GM21528 (cell line): ENCODE data around the gene PRR19.
A peak's percentile ranks its signal among the peaks of the same experiment; 100 is the strongest.
"Not testable (repeated sequence)": the region's sequence is repeated elsewhere in the genome, so short reads cannot be mapped to it uniquely, and the experiment has no call there.

ENCODE experiments used
- ATAC-seq: cut with Tn5 transposase; IDR thresholded peaks from one replicate; pipeline ENCODE4 v1.9.1; 2021; ENCODE audit warnings: mild to moderate bottlenecking, moderate library complexity; ENCODE audit not compliant: unreplicated experiment, low FRiP score

The PRR19 gene, protein sequence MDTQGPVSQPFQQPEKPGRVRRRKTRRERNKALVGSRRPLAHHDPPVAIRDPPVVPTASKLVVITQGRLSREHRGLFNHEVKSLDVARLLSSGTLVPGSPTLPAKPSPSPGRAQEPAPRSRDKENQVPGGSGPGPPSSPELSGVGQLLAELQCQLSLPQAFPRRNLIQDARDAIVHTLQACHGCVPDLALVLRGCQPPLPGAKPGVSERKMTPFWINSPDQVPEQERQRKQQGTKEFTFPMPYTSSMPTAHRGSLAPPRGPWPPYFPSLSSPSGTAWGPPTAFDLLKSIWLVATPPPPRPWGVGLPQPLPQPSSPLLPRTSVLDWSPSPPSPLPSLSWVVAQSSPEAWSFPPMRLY

DNA sequence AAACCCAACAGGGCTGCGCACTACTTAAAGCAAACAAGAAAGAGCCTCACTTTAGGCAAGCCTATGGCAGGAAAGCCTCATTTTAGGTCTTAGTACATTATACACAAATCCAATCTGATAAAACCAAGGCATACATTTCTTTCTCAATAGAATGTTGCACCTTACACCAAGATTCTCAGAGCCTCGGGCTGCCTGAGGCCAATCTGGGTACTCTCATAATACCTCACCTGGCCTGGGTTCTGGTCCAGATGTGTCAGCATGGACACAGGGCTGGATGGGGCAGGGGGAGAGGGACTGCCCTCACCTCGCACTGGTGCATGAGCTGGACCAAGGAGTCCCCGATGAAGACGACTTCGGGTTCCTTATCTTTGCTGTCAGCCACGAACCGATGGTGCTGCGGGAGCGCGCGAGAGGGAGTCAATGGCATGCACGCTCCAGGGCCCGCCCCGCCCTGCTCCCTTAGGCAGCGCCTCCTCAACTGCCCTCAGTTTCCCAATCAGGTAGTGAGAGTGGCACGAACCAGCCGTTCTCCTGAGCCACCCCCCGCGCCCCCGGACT, at the start of gene PRR19:
Gene PRR19 (plus strand): TSS at position 487 of the 558 bp plus-strand sequence. CDS start 7,453 bp downstream, outside the sequence.
- ATAC-seq, result peak; percentile 3

DNA sequence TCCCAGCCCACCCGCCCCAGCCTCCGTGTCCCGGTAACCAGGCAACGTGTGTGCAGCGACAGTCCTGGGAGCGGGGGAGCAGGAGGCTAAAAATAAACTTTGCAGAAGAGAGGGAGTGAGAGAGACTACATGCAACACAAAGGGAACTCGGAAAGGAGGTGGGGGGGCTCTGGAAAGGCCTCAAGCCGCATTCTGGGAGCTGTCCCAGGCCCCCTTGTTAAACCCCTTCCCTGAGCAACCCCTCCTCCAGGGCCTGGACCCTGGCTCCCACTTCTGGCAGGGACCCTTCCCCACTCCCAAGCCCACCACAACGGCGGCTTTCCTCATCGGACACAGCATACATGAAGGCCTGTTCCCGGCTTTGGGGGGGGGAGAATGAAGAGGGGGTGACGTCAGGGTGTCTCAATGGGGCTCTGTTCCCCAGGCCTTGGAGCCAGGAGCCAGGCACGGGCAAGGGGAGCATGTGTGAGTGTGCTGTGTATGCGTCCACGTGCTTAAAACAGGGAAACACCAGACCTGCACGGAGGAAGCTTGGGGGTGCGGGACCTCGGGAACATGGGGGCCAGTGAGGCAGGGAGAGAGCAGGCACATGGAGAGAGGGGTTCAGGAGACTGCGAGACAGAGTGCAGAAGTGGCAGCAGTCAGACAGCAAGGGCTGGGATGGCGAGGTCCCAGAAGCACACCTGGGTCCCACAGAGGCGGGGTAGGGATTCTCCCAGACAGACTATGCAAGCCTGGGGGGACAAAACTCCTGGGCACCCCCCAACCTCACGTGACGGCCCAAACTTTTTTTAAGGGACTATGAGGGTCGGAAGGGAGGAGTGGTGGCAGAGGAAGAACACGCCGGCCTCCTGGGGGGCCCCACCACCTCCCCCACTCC, 49.3 kb upstream of the PRR19 start:
- no peak for ATAC-seq

DNA sequence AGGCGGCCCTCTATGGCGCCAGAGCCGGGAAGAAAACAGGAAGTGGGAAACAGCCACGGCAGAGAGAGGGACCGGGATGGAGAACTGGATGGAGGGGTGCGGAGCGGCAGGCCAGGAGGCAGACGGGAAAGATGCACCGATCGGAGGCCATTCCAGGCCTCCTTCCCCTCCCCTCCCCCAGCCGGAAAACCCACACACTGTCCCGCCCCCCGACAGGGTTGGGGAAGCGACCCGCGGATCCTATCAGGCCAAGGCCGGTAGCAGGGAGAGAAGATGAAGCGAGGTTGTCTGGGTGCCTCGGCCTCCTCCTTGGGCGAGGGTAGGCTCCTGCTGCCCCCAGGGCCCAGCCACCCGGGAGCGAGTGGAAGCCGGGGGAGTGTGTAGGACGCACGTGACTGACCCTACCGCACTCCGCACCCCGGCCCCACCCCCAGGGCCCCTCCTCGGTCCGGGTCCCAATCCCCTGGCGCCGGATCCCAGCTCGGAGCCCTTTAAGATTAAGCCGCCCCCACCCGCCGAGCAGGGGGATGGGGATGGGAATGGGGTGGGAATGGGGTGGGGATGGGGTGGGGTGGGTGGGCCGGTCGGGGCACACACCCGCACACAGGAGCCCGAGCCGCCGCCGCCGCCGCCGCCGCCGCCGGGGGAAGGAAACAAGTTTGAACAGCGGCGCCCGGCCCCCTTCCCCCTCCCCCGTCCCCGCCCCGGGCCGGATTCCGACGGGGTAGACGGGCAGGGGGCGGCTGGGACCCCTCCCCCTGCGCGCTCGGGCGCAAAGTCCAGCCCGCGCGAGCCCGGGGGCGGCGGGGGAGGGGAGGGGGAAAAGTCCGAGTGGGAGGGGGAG, 48.5 kb upstream of the PRR19 start:
- no peak for ATAC-seq

DNA sequence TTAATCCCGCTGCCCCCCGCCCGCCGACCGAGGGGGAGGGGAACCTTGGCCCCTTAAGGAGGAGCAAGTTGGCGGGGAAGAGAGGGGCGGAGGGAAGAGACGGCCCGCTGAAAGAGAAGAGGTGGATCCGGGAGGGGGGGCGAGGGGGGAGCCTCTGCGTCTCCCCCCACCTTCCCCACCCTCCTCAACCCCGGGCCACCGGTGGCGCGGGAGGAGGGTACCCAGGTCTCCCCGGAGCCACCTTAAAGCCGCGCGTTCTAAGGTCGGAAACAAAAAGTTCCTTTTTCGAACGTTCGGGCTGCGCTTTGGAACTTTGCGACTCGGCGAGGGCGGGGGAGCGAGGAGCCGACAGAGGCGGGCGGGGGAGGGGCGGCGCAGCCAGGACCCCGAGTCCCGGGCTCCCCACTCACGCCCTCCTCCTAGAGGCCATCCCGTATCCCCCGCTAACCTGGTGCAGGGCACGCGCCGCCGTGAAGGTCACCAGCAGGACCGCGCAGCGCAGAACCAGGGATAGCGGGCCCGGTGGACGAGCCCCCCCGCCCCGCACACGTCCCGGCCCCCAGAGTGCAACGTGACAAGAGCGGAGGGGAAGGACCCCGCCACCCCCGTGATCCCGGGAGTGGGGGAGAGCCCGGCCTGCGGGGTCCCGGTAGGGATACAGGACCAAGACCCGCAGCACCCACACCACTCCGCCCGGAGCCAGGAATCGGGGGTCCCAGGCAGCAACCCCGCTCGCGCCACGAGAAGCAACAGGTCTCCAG, 47.7 kb upstream of the PRR19 start:
- peak; percentile 25 for ATAC-seq

DNA sequence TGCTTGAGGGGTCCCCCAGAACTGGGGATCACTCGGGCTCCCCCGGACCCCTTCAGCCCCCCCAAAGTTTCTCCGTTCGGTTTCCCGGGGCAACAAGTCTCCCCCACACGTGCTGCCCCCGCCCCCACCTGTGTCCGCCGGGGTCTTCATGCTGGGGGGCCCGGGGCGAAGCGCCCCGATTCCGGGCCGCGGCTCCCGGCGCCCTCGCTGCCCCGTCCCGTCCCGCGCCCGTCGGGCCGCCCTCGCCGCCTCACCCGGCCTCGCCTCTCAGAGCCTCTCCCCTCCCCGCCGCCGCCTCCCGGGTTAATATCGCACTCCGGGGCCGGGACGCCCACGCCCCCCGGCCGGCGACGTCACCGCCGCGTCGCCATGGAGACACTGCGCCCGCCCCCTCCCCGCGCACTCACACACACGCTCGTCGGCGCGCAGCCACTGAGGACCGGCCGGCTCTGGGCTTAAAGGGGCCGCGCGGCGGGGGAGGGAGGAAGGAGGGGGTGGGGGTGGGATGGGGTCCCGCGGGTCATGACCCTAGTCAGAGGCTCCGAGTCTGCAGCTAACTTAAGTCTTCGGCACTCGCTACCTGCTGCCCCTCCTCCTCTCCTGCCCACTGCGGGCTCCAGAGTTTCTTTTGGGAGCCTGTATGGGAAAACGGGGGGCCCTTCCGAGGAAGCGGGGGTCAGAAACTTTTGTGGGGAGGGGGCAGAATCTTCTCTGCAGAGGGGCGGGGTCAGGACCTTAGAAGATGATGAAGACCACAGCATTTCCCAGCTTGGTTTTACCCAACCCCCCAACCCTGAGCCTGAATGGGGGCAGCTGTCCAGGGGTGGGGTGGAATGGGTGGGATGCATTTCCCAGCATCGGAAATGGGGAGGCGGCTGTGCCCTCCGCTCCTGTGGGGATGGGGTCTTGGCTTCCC, 46.8 kb upstream of the PRR19 start, which contains the start of gene ERF:
Gene ERF (minus strand): TSS at position 279 of the 916 bp plus-strand sequence. CDS start 129 bp downstream, at position 150.
- peak; percentile 49 for ATAC-seq

DNA sequence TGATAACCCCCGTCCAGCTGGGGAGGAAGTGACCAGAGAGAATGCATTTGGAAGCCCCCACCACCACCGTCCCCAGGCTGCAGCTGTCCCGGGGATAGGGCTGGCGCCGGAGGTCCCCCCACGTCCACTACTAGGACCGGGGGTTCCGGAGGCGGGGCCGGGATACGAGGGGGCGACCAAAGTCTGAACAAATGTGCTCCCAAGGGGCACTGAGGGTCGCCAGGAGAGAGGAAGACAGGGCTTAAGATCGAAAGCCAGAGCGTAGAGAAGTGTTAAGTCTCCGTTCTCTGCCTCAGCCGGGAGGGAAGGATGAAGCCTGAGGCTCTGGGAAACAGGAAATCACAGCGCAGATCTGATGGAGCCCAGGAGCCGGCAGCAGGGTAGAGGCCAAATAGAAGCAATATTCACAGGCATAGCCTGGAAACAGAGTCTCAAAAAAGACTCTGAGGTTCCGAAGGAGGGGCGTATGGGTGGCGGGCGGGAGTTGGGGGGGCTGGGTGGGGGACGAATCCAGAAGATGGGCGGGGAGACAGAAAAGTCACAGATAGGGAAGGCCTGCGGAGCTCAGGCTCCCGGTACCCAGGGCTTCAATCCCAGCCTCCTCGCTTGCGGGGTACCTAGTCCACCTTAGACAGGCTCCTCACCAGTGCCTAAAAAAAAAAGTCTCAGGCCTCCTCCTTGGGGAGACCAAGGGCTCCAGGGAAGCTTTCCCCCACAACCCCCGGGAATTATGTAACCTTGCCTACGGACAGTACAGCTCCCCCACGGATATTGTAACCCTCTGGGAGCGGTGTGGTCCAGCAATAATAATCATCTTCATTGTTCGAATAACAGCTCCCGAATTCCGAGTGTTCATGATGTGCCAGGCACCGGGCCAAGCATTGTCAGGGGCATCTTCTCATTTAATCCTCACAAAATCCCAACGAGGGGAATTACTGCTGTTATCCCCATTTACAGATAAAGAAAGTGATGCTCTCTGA, 45.9 kb upstream of the PRR19 start:
- ATAC-seq, result no peak

DNA sequence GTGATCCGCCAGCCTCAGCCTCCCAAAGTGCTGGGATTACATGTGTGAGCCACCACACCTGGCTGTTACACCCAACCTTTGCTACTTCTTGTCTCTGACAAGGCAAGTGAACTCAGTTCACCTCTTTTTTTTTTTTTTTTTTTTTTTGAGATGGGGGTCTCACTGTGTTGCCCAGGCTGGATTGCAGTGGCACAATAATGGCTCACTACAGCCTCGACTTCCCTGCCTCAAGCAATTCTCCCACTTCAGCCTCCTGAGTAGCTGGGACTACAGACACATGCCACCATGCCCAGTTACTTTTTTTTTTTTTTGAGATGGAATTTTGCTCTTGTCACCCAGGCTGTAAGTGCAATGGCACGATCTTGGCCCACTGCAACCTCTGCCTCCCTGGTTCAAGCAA, 44.1 kb upstream of the PRR19 start:
- ATAC-seq, result not testable (repeated sequence)

DNA sequence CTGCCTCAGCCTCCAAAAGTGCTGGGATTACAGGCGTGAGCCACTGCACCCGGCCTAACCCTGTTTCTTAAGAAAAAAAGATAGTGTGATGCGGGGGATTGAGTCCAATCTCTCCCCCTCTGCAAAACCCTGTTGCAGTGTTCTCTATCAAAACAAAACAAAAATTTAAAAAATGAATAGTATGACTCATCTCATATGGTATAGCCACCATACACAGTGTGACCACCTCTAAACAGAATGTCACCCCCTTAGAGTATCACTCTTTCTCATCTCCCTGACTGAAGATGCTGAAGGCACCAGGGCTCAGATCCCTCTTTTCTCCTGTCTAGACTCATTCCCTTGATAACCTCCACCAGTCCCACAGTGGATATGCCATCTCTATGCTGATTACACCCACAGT, 40.2 kb upstream of the PRR19 start:
- no peak for ATAC-seq

DNA sequence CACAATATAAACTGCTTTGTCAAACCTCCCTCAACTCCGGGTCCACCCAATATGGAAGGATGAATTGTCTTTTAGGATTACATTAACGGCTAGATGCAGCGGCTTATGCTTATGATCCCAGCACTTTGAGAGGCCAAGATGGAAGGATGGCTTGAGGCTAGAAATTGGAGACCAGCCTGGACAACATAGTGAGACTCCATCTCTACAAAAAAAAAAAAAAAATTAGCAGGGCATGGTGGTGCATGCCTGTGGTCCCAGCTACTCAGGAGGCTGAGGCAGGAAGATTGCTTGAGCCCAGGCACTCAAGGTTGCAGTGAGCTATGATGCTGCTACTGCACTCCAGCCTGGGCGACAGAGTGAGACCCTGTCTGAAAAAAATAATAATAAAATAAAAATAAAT, 35.8 kb upstream of the PRR19 start:
- ATAC-seq, result not testable (repeated sequence)

DNA sequence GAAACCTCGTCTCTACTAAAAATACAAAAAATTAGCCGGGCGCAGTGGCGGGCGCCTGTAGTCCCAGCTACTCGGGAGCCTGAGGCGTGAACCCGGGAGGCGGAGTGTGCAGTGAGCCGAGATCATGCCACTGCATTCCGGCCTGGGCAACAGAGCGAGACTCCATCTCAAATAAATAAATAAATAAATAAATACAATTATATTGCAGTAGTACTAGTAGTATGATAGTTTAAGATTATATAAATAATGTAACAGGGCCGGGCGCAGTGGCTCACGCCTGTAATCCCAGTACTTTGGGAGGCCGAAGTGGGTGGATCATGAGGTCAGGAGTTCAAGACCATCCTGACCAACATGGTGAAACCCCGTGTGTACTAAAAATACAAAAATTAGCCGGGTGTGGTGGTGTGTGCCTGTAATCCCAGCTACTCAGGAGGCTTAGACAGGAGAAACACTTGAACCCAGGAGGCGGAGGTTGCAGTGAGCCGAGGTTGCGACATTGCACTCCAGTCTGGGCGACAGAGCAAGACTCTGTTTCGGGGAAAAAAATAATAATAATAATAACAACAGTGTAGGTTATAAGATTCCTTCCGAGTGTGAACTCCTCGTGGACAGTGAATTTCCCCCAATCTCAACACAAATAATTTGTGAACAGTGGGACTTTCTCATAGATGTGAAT, 34.9 kb upstream of the PRR19 start:
- not testable (repeated sequence) for ATAC-seq

DNA sequence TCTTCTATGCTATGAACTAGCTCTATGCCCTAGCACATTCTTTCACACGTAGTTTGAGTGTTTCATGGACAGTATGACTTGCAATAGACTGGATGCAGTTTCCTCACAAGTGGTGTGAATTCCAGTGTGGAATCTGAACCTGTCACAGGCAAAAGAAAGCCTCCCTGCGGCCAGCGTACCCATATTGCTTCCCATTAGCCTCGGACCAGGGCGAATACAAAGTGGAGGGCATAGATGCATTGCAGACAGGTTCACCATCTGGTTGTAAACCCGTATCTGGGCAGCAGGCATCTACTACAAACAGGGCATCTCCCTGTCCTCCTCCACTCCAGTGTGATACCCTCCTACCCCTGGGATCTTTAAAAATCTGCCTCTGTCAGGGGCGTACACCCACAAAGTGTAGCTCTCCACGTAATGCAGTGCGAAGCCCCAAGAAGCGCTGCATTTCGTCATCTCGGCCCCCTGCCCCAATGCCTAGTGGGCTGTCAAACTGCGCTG, 34.2 kb upstream of the PRR19 start:
- no peak for ATAC-seq

DNA sequence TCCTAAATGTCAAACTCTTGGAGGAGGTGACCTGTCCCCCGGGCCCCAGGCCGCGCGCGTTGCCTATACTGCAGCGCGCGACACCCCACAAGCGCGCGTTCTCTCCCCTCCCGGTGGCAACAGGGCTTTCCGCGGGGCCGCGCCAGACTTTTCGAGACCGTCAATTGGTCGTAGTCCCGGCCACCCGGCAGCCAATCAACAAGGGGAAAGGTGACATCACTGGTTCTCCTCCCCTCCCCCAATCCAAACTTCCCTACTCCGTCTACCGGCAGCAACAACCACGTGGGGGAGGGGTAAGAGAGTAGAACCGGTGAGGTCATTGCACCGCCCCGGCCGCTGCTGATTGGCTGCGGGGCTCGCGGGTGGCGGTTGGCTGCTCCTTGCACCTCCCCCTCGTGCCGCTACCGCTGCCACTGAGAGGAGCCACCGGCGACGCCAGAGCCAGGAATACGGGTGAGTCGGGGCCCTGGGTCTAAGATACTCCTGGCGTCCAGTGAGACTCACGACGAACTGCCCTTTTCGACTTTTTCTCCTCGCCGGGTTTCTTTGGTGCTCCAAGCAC, 33.7 kb upstream of the PRR19 start:
- ATAC-seq, result peak; percentile 62

DNA sequence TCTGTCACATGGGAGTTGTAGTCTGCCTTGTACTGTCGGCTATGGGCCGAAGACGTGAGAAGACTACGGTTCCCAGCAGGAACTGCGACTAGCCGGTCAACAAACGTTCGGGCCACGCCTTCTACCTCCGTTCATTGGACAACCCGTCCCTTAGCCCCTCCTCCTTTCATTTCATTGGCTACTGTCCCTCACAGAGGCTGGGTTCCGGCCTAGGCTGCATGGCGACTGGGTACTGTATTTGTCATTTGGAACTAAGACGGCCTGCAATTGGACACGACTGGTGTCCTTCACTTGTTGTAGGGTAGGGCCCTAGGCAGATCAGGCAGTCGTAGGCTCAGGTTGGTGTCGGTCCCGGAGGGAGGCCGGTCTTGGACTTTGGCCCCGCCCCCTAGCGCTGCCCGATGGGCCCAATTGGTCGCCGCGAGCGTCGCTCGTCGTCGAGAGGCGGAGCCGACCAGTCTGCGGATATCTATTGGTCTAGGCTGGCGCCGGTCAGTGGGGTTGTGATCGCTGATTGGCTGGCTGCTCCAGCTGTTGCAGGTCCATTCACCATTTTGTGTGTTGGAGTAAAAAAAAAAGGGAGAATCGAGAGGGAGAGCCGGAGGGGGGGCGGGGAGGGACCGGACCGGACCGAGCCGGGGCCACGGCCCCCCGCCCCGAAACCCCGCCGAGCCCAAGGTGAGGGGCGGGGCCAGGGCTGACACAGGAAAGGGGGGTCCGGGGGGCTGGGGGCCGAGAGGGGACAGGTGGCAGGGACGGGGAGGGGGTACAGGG, 33.0 kb upstream of the PRR19 start, which contains the start of gene CIC:
Gene CIC (plus strand): TSS at position 549 of the 774 bp plus-strand sequence. CDS start 2,532 bp downstream, outside the sequence.
- peak; percentile 82 for ATAC-seq

DNA sequence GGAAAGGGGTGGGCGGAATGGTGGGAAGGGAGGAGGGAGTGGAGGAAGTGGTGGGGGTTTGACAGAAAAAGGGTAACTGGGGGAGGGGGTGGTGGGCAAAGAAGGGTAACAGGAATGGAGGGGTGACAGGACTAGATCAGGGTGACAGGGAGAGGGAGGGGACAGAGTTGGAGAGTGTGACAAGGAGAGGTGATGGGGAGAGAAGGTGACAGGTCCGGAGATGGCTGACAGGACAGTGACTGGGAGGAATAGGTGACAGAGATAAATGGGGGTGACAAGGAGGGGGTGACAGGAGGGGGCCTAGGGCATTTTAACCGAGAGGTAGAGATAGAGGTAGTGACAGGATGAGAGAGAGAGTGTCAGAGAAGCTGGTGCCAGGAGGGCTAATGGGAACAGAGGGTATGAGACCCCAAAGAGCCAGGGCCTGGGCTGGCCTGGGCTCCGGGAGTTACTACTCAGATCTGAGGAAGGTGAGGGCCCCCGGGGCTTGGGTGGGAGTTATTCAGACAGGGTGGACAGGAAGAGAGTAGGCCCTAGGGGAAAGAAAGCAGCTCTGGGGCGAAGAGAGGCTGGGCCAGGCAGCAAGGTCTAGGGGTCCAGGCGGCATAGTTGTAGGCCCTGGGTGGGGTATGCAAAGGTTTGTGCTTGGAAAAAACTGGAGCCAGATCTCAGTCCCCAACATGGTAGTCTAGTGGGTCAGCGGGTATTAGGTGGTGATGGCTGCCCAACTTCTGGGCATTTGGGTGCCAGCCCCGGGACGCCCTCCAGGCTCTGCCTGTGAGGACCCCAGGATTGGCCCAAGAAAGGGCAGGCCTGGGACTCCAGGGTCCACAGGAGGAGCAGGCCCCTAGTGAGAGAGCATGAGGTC, 32.2 kb upstream of the PRR19 start:
- no peak for ATAC-seq
